NCI-H2196 treated with DMSO at 0.1 percent for 48 hours (cell line): ENCODE results near the gene NDEL1.
"Not testable (repeated sequence)": the region's sequence is repeated elsewhere in the genome, so short reads cannot be mapped to it uniquely, and the experiment has no call there.

Source experiments
- DNase-seq: peaks from one replicate; lab custom pipeline; 2025; ENCODE audit not compliant: unreplicated experiment; lab: John Stamatoyannopoulos, UW

NDEL1 gene

DNA sequence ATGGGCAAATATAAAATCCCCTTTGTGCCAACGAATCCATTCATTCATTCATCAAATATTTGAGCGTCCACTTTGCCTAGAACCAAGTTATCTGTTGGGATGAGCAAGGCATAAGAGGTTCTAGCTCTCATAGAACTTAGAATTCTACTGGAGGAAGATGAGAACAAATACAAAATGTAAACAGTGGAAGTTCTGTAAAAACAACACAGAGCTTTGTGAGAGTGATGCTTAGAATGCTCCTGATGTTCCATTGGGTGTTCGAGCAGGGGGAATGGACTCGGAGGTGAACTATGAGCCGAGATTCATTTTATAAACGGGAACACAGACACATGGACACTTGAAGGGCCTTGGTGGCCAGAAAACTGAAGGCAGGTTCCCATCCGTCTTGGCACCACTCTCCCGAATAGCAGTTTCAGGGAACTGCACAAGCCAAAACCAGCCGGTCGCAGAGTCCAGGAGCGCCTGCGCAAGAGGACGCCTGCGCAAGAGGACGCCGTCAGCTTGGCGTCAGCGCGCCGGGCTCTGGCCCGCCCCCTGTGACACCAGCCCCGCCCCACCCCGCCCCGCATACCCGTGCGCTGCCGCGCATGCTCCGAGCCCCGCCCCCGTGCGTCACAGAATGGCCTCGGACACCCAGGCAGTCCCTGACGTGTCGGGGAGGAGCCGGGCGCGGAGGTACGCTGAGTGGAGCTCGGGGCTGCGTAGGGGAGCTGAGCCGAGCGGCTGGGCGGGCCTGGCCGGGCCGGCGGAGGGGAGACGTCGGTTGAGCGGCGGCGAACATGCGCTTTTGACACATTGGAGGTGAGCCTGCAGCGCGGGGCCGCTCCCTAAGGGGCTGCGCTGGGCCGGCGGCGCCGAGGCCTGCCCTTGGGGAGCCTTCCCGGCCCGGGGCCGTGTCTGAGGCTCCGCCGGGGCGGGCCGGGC is at the start of gene NDEL1:
TSS of gene NDEL1 (plus strand) at position 640 of the 924 bp plus-strand sequence. CDS start 8,388 bp downstream, outside the sequence.
- peak; percentile 60 for DNase-seq

DNA sequence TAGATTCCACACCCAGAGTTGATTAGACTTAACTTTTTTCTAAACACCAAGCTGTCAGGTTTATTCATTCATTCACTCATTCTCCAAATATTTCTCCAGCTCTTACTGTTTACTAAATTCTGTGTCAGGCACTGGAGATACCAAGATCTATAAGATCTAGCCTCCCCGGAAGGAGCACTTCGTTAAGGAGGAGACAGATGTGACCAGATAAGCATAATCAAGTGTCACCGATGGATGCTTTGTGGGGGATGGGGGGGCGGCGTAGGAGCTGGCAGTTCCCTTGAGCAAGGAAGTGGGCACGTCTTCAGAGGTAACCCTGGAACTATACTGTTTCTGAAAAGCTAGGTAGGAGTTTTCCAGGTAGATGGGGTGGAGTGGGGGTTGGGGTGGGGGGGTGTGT is 48.8 kb upstream of the NDEL1 start:
- no peak for DNase-seq

- DNase-seq = no peak
These were observed 47.6 kb upstream of the NDEL1 start for GRCh38 chr17:8387914-8388651.

GRCh38 chr17:8391711-8392110 is 44.0 kb upstream of the NDEL1 start:
- no peak for DNase-seq

DNA sequence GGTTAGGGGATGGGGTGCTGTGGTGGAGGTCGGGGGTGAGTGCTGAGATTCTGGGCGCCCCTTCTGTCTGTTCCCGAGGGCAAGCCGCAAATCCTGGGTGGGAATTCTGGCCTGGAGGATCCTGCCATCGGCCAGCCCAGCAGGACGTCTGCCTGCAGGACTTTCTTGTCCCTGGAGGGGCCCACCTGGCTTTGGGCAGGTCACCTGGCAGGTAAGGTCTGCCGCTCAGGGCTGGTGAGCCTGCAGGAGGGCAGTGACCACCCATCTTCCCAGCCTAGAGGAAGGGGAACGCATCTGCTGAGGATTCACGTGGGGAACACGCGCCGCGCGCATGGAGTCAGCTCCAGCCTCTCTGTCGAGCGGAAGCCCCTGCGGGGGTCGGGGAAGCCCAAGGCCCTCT is 43.4 kb upstream of the NDEL1 start:
- no peak for DNase-seq

GRCh38 chr17:8392674-8393469 is 42.8 kb upstream of the NDEL1 start:
- DNase-seq = no peak

DNA sequence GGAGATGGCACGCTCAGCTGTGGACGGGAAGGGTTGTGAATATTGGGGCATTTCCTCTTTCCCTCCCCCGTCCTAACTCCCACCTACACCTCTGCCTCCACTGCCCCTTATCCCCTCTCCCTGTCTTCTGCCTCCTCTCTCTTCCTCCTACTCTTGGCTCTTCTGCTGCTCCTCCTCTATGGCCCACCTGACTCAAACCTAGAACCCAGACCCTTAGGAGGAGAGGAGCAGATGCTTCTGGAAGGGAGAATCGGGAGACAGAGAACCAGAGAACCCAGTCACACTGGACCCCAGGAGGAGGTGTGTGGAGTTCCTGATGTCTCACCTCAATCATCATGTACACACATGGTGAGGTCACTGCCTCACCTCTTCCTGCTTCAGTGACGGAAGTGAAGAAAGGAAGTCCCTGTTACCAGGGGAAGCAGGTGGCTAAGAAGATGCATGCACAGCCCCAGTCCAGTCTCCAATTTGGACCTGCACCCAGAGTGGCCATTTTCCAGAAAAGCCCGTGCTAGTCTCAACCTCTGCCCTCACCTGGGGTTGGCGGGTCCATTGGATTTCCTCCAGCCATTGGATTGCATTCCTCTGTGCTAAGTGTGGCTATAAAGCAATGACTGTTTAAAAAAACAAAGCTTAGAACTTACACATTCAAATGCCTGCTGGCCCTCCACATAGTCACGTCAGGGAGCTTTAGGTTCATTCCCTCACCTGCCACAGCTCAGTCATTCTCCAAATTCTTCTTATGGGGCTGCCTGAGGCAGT is 42.0 kb upstream of the NDEL1 start:
- DNase-seq = no peak

DNA sequence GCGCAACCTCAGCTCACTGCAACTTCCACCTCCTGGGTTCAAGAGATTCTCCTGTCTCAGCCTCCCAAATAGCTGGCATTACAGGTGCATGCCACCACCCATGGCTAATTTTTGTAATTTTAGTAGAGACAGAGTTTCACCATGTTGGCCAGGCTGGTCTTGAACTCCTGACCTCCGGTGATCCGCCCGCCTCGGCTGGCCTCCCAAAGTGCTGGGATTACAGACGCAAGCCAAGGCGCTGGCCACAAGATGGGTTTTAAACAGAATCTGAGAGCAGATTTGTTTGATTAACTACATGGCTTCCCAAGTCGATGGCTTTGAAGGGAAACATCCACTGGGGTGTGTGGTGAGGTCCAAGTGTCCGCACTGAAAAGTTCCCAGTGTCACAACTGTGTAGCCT is 41.2 kb upstream of the NDEL1 start:
- DNase-seq = not testable (repeated sequence)

DNA sequence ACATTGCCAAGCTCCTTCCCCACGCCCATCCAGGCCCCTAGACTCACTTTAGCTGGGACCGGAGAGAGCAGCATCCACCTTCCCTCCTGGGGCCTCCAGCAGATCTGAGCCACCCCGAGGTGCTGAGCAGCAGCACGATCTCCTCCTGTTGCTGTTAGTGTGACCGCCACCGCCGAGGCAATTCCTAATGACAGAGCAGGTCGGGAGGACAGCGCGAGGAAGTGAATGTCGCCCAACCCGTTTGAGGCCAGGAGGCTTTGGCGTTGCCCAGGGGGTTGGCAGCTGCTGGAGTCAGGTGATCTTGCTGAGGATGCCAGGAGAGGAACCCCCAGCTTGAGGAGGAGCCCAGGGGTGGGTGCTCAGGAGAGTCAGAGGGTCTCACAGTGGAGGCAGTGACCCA is 38.0 kb upstream of the NDEL1 start, which contains the start of gene RNF222:
TSS of gene RNF222 (minus strand) at position 192 of the 400 bp plus-strand sequence. CDS start 4,366 bp downstream, outside the sequence.
- no peak for DNase-seq

- DNase-seq = no peak
These were observed 36.7 kb upstream of the NDEL1 start for GRCh38 chr17:8398980-8399379.

GRCh38 chr17:8401107-8401506 is 34.6 kb upstream of the NDEL1 start:
- no peak for DNase-seq

DNA sequence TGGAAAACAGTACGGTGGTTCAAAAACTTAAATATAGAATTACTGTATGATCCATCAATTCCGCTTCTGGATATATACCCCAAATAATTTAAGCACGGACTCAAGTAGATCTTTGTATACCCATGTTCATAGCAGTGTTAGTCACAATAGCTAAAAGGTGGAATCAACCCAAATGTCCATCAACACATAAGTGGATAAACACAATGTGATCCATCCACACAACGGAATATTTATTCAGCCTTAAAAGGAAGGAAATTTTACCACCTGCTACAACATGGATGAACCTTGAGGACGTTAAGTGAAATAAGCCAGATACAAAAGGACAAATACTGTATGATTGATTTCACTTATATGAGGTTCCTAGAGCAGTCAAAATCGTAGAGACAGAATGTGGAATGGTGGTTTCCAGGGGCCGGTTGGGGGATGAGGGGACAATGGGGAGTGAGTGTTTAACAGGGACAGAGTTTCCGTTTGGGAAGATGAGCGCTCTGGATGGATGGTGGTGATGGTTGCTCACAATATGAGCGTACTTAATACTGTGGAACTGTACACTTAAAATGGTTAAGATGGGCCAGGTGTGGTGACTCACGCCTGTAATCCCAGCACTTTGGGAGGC is 32.7 kb upstream of the NDEL1 start:
- no peak for DNase-seq

GRCh38 chr17:8405499-8406016 is 30.1 kb upstream of the NDEL1 start:
- no peak for DNase-seq

DNA sequence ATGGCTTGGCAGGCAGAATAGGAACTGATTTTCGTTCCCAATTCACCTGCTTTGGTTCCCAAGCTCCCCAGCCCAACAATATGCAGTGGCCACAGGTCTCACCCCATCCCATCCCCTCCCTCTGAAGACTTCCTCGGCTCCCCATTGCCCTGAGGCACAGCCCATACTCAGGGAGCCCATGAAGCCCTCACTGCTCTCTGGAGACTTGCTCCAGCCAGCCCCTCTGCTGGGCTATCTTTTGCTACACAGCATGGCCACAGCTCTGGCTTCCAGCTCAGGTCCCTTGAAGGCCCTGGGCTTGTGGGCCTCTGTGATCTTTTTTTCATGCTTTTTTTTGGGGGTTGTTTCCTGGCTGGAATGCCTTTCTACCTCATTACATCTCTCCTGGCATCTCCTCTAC is 29.5 kb upstream of the NDEL1 start:
- DNase-seq = no peak

DNA sequence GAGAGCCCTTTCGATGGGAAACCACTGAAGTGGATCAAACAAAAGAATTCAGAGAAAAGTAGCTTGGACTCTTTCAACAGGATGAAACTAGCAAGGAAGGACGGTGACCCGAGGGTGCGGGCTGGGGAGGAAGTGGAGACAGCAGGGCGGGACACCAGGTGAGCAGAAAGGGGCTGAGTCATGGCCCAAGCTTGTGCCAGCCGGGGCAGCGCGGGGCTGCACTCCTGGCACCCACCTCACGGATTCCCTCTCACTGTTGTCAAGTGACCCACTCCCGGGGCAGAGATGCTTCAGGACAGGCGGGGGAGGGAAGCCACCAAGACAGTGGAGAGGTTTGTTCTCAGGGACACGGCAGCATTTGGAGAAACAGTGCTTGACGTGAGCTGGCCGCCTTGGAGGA is 27.3 kb upstream of the NDEL1 start:
- DNase-seq = no peak

DNA sequence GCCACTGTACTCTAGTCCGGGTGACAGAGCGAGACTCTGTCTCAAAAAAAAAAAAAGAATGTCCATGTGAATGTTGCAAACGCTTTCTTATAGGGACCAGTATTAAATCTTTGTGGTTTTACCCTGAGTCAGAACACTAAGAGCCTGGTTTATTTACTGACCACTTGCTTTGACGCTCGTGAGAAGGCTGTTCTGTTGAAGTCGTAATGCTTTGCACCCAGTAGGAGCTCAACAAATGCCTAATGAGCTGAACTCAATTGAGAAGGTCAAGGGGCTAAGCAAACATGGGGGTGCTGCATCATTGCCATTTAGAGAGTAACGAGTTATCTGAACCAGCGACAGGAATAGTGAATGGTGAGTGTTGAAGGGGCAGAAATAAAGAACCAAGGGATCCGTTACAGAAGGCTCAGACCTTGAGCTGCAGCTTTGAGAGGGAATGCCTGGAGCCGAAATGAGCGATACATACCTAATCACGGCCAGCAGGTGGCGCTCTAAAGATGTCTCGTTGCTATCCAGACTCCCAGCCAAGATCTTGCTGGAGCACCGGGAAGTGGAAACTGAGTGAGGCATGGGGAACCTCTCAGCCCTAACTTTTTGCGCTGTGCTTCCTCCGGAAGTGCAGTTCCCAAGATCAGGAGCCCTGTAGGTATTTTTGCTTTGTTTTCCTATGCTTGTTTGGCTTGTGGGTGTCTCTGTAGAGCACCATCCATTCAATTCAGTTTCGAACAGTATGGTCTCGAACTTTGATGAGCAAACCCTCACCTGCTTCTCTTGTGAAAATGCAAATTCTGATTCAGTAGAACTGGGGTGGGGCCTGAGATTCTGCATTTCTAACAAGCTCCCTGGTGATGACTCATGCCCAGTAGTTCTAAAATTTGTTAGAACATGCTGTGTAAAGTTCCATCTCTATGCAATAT is 25.5 kb upstream of the NDEL1 start:
- DNase-seq = peak; percentile 37

- no peak for DNase-seq
These were observed 24.8 kb upstream of the NDEL1 start for GRCh38 chr17:8410883-8411238.

GRCh38 chr17:8412089-8412488 is 23.6 kb upstream of the NDEL1 start:
- no peak for DNase-seq

GRCh38 chr17:8413328-8413727 is 22.4 kb upstream of the NDEL1 start:
- DNase-seq = no peak
